ENCODE data around the gene CPT1C.

GRCh38 chr19:49746206-49746958 lies 55.5 kb downstream of the CPT1C start:
- TF ChIP-seq CTCF (IDR thresholded peaks at IDR 0.05 in 4 of 5, conservative IDR thresholded peaks at IDR 0.05 in 1 of 5) (no peak), POLR2A (IDR thresholded peaks at IDR 0.05) (no peak)
